ENCODE data around the gene TRPV2.
"Not testable (repeated sequence)": the region's sequence is repeated elsewhere in the genome, so short reads cannot be mapped to it uniquely, and the experiment has no call there.

The TRPV2 gene

GRCh38 chr17:16450028-16450427, 34.7 kb downstream of the TRPV2 start:
- H3K4me3 ChIP-seq (ENCODE audit: low read depth, low read length) = no peak overlapping the region
- no peak for TF ChIP-seq CTCF (IDR thresholded peaks at IDR 0.05; ENCODE audit: insufficient read depth, low read depth, low read length, missing control alignments)
- DNase-seq (ENCODE audit: low read depth) = no peak

GRCh38 chr17:16452268-16452667, 36.9 kb downstream of the TRPV2 start:
- DNase-seq (ENCODE audit: low read depth); H3K4me3 ChIP-seq (ENCODE audit: low read depth, low read length): not testable (repeated sequence)

- no peak for DNase-seq (ENCODE audit: low read depth)
- no peak overlapping the region for H3K4me3 ChIP-seq (ENCODE audit: low read depth, low read length)
- TF ChIP-seq CTCF (IDR thresholded peaks at IDR 0.05; ENCODE audit: insufficient read depth, low read depth, low read length, missing control alignments) = no peak
These were observed 38.1 kb downstream of the TRPV2 start for GRCh38 chr17:16453493-16453851.

- no peak for DNase-seq (ENCODE audit: low read depth)
- TF ChIP-seq CTCF (IDR thresholded peaks at IDR 0.05; ENCODE audit: insufficient read depth, low read depth, low read length, missing control alignments) = no peak
- no peak overlapping the region for H3K4me3 ChIP-seq (ENCODE audit: low read depth, low read length)
These were observed 40.8 kb downstream of the TRPV2 start for GRCh38 chr17:16455997-16456741.

- no peak for DNase-seq (ENCODE audit: low read depth)
- no peak overlapping the region for H3K4me3 ChIP-seq (ENCODE audit: low read depth, low read length)
- TF ChIP-seq CTCF (IDR thresholded peaks at IDR 0.05; ENCODE audit: insufficient read depth, low read depth, low read length, missing control alignments) = no peak
These were observed 41.5 kb downstream of the TRPV2 start for GRCh38 chr17:16456742-16457316.

GRCh38 chr17:16459271-16459670, 43.9 kb downstream of the TRPV2 start:
- DNase-seq (ENCODE audit: low read depth) = no peak
- H3K4me3 ChIP-seq (ENCODE audit: low read depth, low read length) = no peak overlapping the region
- TF ChIP-seq CTCF (IDR thresholded peaks at IDR 0.05; ENCODE audit: insufficient read depth, low read depth, low read length, missing control alignments) = no peak

GRCh38 chr17:16459855-16460550, 44.6 kb downstream of the TRPV2 start:
- no peak for TF ChIP-seq CTCF (IDR thresholded peaks at IDR 0.05; ENCODE audit: insufficient read depth, low read depth, low read length, missing control alignments)
- no peak for DNase-seq (ENCODE audit: low read depth)
- no peak overlapping the region for H3K4me3 ChIP-seq (ENCODE audit: low read depth, low read length)
